ENCODE data around the gene ZSWIM4. TPM values are rescaled to one million over a fixed set of nuclear protein-coding genes. Genes with fewer than 3 reads are reported as not detected.

Gene ZSWIM4
- total RNA-seq, 2 experiments from 2014 or later = 5.0 to 10.8 TPM

GRCh38 chr19:13765395-13766094 lies 29.7 kb upstream of the ZSWIM4 start:
- Histone ChIP-seq H2AFZ (ENCODE audit: low read length) (no peak overlapping the region), H3K9me2 (ENCODE audit: insufficient read depth, low read length) (no peaks in the 10 kb centered on the region), H3K9me3 (ENCODE audit: low read length) (no peaks in the 10 kb centered on the region), H3K36me3 (ENCODE audit: insufficient read depth, low read length) (peaks cover 35% of the 10 kb centered on the region), H3K4me3 (ENCODE audit: low read depth, low read length, poor library complexity, severe bottlenecking) (peak overlapping the region; percentile 68), H3K79me2 (ENCODE audit: insufficient read depth, low read depth, low read length) (no peaks in the 10 kb centered on the region), H4K20me1 (ENCODE audit: insufficient read depth, low read length) (no peaks in the 10 kb centered on the region), H3K4me1 (ENCODE audit: insufficient read depth, low read length, poor library complexity, severe bottlenecking) (peaks cover 11% of the 10 kb centered on the region), H3K27ac (ENCODE audit: low read depth, low read length, poor library complexity, severe bottlenecking) (no peak overlapping the region), H3K4me2 (ENCODE audit: low read length) (peak overlapping the region; percentile 64)
- no TSS peak for BruUV-seq (replicated peaks)
- CTCF ChIA-PET (ENCODE audit: unreplicated experiment) = no interaction called here
- POLR2A ChIA-PET = interaction anchor here (0.9 kb wide), 1 partner anchor 23 kb away, joined by 3 read pairs; no protein-coding TSS in a partner anchor
- TF ChIP-seq EZH2phosphoT487 (IDR thresholded peaks at IDR 0.05; ENCODE audit: borderline replicate concordance, low read depth, low read length) = no peak
- TF ChIP-seq CTCF (conservative IDR thresholded peaks at IDR 0.05; ENCODE audit: low read length) = 0 out of 2 replicates have a peak, but pooled peaks have one; percentile 26
- intact Hi-C loops (cut with micrococcal nuclease; ENCODE audit: unreplicated experiment) = no loop called here
- DNase-seq (ENCODE audit: low spot score) = no peak

DNA sequence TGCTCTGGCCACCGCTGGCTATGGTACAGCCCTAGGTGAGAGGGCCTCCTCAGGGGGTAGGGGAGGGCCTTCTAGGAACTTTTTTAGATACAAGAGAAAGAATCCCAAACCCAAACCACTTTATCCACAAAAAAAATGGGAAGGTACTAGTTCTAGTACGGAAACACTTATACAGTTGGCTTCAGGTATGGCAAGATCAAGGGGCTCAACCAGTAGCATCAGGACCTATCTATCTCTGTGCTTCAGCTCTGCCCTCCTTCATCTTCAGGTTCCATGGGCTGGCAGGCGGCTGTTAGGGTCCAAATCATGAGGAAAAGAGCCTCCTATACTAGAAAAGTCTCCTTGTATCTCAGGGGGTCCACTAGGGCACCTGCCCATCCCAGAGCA lies 29.2 kb upstream of the ZSWIM4 start:
- no peaks in the 10 kb centered on the region for H3K9me3 ChIP-seq (ENCODE audit: low read length)
- no peak overlapping the region for H3K4me2 ChIP-seq (ENCODE audit: low read length)
- H4K20me1 ChIP-seq (ENCODE audit: insufficient read depth, low read length) = no peaks in the 10 kb centered on the region
- POLR2A ChIA-PET = no interaction called here
- no peak for DNase-seq (ENCODE audit: low spot score)
- peaks cover 11% of the 10 kb centered on the region for H3K4me1 ChIP-seq (ENCODE audit: insufficient read depth, low read length, poor library complexity, severe bottlenecking)
- no peaks in the 10 kb centered on the region for H3K9me2 ChIP-seq (ENCODE audit: insufficient read depth, low read length)
- H3K4me3 ChIP-seq (ENCODE audit: low read depth, low read length, poor library complexity, severe bottlenecking) = no peak overlapping the region
- H3K79me2 ChIP-seq (ENCODE audit: insufficient read depth, low read depth, low read length) = no peaks in the 10 kb centered on the region
- no peak overlapping the region for H3K27ac ChIP-seq (ENCODE audit: low read depth, low read length, poor library complexity, severe bottlenecking)
- no TSS peak for BruUV-seq (replicated peaks)
- intact Hi-C loops (cut with micrococcal nuclease; ENCODE audit: unreplicated experiment) = no loop called here
- H3K36me3 ChIP-seq (ENCODE audit: insufficient read depth, low read length) = peaks cover 30% of the 10 kb centered on the region
- H2AFZ ChIP-seq (ENCODE audit: low read length) = no peak overlapping the region
- CTCF ChIA-PET (ENCODE audit: unreplicated experiment) = no interaction called here
- TF ChIP-seq CTCF (conservative IDR thresholded peaks at IDR 0.05; ENCODE audit: low read length) (no peak), EZH2phosphoT487 (IDR thresholded peaks at IDR 0.05; ENCODE audit: borderline replicate concordance, low read depth, low read length) (no peak)

DNA sequence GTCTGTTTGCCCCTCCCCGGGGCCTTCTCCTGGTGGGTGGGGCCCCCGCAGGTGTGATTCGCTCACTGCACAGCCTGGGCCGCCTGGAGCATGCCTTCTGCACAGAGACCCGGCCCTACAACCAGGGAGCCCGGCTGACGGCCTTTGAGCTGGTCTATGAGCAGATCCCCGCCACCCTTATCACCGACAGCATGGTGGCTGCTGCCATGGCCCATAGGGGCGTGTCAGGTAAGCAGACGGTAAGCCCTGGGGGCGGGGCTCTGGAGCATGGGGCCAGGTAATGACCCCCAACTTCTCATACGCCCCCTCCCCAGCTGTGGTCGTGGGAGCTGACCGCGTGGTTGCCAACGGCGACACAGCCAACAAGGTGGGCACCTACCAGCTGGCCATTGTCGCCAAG lies 26.7 kb upstream of the ZSWIM4 start:
- peaks cover 10% of the 10 kb centered on the region for H3K36me3 ChIP-seq (ENCODE audit: insufficient read depth, low read length)
- no peak overlapping the region for H3K4me3 ChIP-seq (ENCODE audit: low read depth, low read length, poor library complexity, severe bottlenecking)
- intact Hi-C loops (cut with micrococcal nuclease; ENCODE audit: unreplicated experiment) = no loop called here
- no peak for DNase-seq (ENCODE audit: low spot score)
- no peaks in the 10 kb centered on the region for H3K9me2 ChIP-seq (ENCODE audit: insufficient read depth, low read length)
- CTCF ChIA-PET (ENCODE audit: unreplicated experiment) = no interaction called here
- H3K4me1 ChIP-seq (ENCODE audit: insufficient read depth, low read length, poor library complexity, severe bottlenecking) = peaks cover 11% of the 10 kb centered on the region
- no peaks in the 10 kb centered on the region for H4K20me1 ChIP-seq (ENCODE audit: insufficient read depth, low read length)
- no TSS peak for BruUV-seq (replicated peaks)
- TF ChIP-seq EZH2phosphoT487 (IDR thresholded peaks at IDR 0.05; ENCODE audit: borderline replicate concordance, low read depth, low read length) (no peak), CTCF (conservative IDR thresholded peaks at IDR 0.05; ENCODE audit: low read length) (no peak)
- no peak overlapping the region for H3K4me2 ChIP-seq (ENCODE audit: low read length)
- no peak overlapping the region for H3K27ac ChIP-seq (ENCODE audit: low read depth, low read length, poor library complexity, severe bottlenecking)
- no peaks in the 10 kb centered on the region for H3K79me2 ChIP-seq (ENCODE audit: insufficient read depth, low read depth, low read length)
- POLR2A ChIA-PET = no interaction called here
- no peaks in the 10 kb centered on the region for H3K9me3 ChIP-seq (ENCODE audit: low read length)
- no peak overlapping the region for H2AFZ ChIP-seq (ENCODE audit: low read length)
